Left hindlimb (tissue), 1 donor: ENCODE measurements around the gene VAV2.

Source experiments
- DNase-seq: peaks from one replicate; pipeline ENCODE4 v3.0.0-alpha.2; 2018

Gene VAV2

GRCh38 chr9:133873009-133873408 is 119.1 kb downstream of the VAV2 start:
- DNase-seq: no peak

GRCh38 chr9:133870598-133871595 is 121.2 kb downstream of the VAV2 start:
- DNase-seq: no peak

GRCh38 chr9:133869674-133870405 is 122.3 kb downstream of the VAV2 start:
- no peak for DNase-seq

GRCh38 chr9:133868203-133868602 is 123.9 kb downstream of the VAV2 start:
- DNase-seq: no peak

GRCh38 chr9:133866946-133867345 is 125.2 kb downstream of the VAV2 start:
- no peak for DNase-seq

GRCh38 chr9:133864011-133864410 is 128.1 kb downstream of the VAV2 start:
- DNase-seq: no peak

- DNase-seq: no peak
Measured at GRCh38 chr9:133863257-133863592, 128.9 kb downstream of the VAV2 start.

GRCh38 chr9:133862585-133863256 is 129.4 kb downstream of the VAV2 start:
- no peak for DNase-seq

GRCh38 chr9:133861692-133862091 is 130.4 kb downstream of the VAV2 start:
- no peak for DNase-seq

- no peak for DNase-seq
Measured at GRCh38 chr9:133861086-133861485, 131.0 kb downstream of the VAV2 start.

GRCh38 chr9:133858771-133859170 is 133.4 kb downstream of the VAV2 start:
- no peak for DNase-seq

- DNase-seq: no peak
Measured at GRCh38 chr9:133857639-133858038, 134.5 kb downstream of the VAV2 start.

GRCh38 chr9:133856798-133857197 is 135.3 kb downstream of the VAV2 start:
- DNase-seq: no peak

GRCh38 chr9:133855802-133856521 is 136.2 kb downstream of the VAV2 start:
- DNase-seq: no peak

GRCh38 chr9:133855371-133855770 is 136.8 kb downstream of the VAV2 start:
- DNase-seq: no peak

- DNase-seq: no peak
Measured at GRCh38 chr9:133854765-133855164, 137.4 kb downstream of the VAV2 start.

- no peak for DNase-seq
Measured at GRCh38 chr9:133854048-133854447, 138.1 kb downstream of the VAV2 start.

- DNase-seq: no peak
Measured at GRCh38 chr9:133853331-133853730, 138.8 kb downstream of the VAV2 start.

GRCh38 chr9:133852431-133852830 is 139.7 kb downstream of the VAV2 start:
- DNase-seq: no peak

- DNase-seq: no peak
Measured at GRCh38 chr9:133851693-133852092, 140.4 kb downstream of the VAV2 start.

- no peak for DNase-seq
Measured at GRCh38 chr9:133850937-133851336, 141.2 kb downstream of the VAV2 start.

GRCh38 chr9:133850161-133850560 is 142.0 kb downstream of the VAV2 start:
- DNase-seq: no peak
